GM23338 (cell line): ENCODE data around the gene STAB2. TPM values are rescaled to one million over a fixed set of nuclear protein-coding genes. Genes with fewer than 3 reads are reported as not detected.
A peak's percentile ranks its signal among the peaks of the same experiment; 100 is the strongest.

Experiments used
- ATAC-seq: fragments of 200-7000 bp; cut with Tn5 transposase; 3 replicates; pipeline ENCODE4 v1.9.1; 2020
- DNase-seq: peaks from one replicate; pipeline ENCODE4 v3.0.0-alpha.2; 2015; ENCODE audit warnings: low spot score
- H2AFZ ChIP-seq: fragments of 200-600 bp; sonication (generic); 2 replicates; pipeline ENCODE4 v1.8.0; 2016; ENCODE audit warnings: antibody characterized with exemption, mild to moderate bottlenecking, moderate library complexity
- H3F3A ChIP-seq: fragments of 200-600 bp; sonication (generic); replicated peaks from 2 replicates; pipeline ENCODE4 v1.8.0; 2017; ENCODE audit warnings: antibody characterized with exemption, mixed run types, low read depth
- H3K27ac ChIP-seq: fragments of 200-600 bp; sonication (generic); 2 replicates; pipeline ENCODE4 v1.6.1; 2016; ENCODE audit warnings: low read depth
- H3K27me3 ChIP-seq: fragments of 200-600 bp; sonication (generic); 2 replicates; pipeline ENCODE4 v1.8.0; 2016; ENCODE audit warnings: mild to moderate bottlenecking, mixed run types, moderate library complexity; ENCODE audit not compliant: insufficient read depth
- H3K36me3 ChIP-seq: fragments of 200-600 bp; sonication (generic); 2 replicates; pipeline ENCODE4 v1.8.0; 2016; ENCODE audit warnings: mild to moderate bottlenecking; ENCODE audit not compliant: insufficient read depth
- H3K4me1 ChIP-seq: fragments of 200-600 bp; sonication (generic); 2 replicates; pipeline ENCODE4 v1.8.0; 2016; ENCODE audit warnings: mild to moderate bottlenecking, moderate library complexity; ENCODE audit not compliant: insufficient read depth
- H3K4me2 ChIP-seq: fragments of 200-600 bp; sonication (generic); 2 replicates; pipeline ENCODE4 v1.7.1; 2017; ENCODE audit warnings: mixed run types
- H3K4me3 ChIP-seq: fragments of 200-600 bp; sonication (generic); 2 replicates; pipeline ENCODE4 v1.6.1; 2016; ENCODE audit warnings: mixed run types
- H3K79me2 ChIP-seq: fragments of 200-600 bp; sonication (generic); replicated peaks from 2 replicates; pipeline ENCODE4 v1.8.0; 2017; ENCODE audit warnings: mild to moderate bottlenecking; ENCODE audit not compliant: insufficient read depth
- H3K9me2 ChIP-seq: fragments of 200-600 bp; sonication (generic); 2 replicates; pipeline ENCODE4 v1.8.0; 2017; ENCODE audit not compliant: insufficient read depth
- H4K20me1 ChIP-seq: fragments of 200-600 bp; sonication (generic); replicated peaks from 2 replicates; pipeline ENCODE4 v1.8.0; 2017; ENCODE audit warnings: mild to moderate bottlenecking; ENCODE audit not compliant: insufficient read depth
- H3K27ac Mint-ChIP-seq: 2 replicates; pipeline ENCODE4 v1.8.0; 2020; ENCODE audit warnings: inconsistent platforms, mild to moderate bottlenecking, moderate library complexity, mixed read lengths
- H3K27me3 Mint-ChIP-seq: 3 replicates; pipeline ENCODE4 v1.8.0; 2022; ENCODE audit warnings: low read depth, mild to moderate bottlenecking, moderate library complexity, mixed read lengths, inconsistent platforms; ENCODE audit not compliant: insufficient read depth, poor library complexity
- H3K36me3 Mint-ChIP-seq: 3 replicates; pipeline ENCODE4 v1.8.0; 2021; ENCODE audit warnings: low read depth, mild to moderate bottlenecking, inconsistent platforms, moderate library complexity, mixed read lengths
- H3K4me1 Mint-ChIP-seq: 3 replicates; pipeline ENCODE4 v1.8.0; 2020; ENCODE audit warnings: mild to moderate bottlenecking, inconsistent platforms, mixed read lengths
- H3K4me3 Mint-ChIP-seq: 3 replicates; pipeline ENCODE4 v1.8.0; 2021; ENCODE audit warnings: moderate library complexity, mild to moderate bottlenecking, inconsistent platforms, mixed read lengths
- H3K9me3 Mint-ChIP-seq: 3 replicates; pipeline ENCODE4 v1.8.0; 2020; ENCODE audit warnings: moderate library complexity, mild to moderate bottlenecking, inconsistent platforms, mixed read lengths
- CREB1 ChIP-seq: fragments of 250-450 bp; sonication (Bioruptor Pico); IDR thresholded peaks from 2 replicates; pipeline ENCODE4 v1.5.0; 2020; ENCODE audit warnings: low read depth, mild to moderate bottlenecking, moderate library complexity
- CTCF ChIP-seq, 2 experiments: fragments of 200-600 bp in 1 of 2; sonication (generic) in 1 of 2; conservative IDR thresholded peaks; 2 replicates each; pipeline versions ENCODE4 v1.5.1 to v1.6.1; 2016 to 2017; ENCODE audit warnings: antibody characterized with exemption in 2 of 2, low read depth in 2 of 2, mild to moderate bottlenecking in 2 of 2, moderate library complexity in 1 of 2
- ETS1 ChIP-seq: IDR thresholded peaks from 2 replicates; pipeline ENCODE4 v1.6.1; 2016; ENCODE audit warnings: antibody characterized with exemption
- EZH2 ChIP-seq: fragments of 200-600 bp; sonication (generic); IDR thresholded peaks from one replicate; pipeline ENCODE4 v1.8.0; 2017; ENCODE audit warnings: antibody characterized with exemption, mild to moderate bottlenecking, low read depth; ENCODE audit not compliant: unreplicated experiment
- EZH2phosphoT487 ChIP-seq: fragments of 200-600 bp; sonication (generic); IDR thresholded peaks from one replicate; pipeline ENCODE4 v1.8.1; 2018; ENCODE audit warnings: antibody characterized with exemption; ENCODE audit not compliant: unreplicated experiment
- JUNB ChIP-seq: IDR thresholded peaks from one replicate; pipeline ENCODE4 v1.6.1; 2016; ENCODE audit warnings: antibody characterized with exemption; ENCODE audit not compliant: unreplicated experiment
- NANOG ChIP-seq: IDR thresholded peaks from 2 replicates; pipeline ENCODE4 v1.6.1; 2016; ENCODE audit warnings: antibody characterized with exemption, borderline replicate concordance
- POLR2AphosphoS5 ChIP-seq: IDR thresholded peaks from 2 replicates; pipeline ENCODE4 v1.6.1; 2016; ENCODE audit warnings: antibody characterized with exemption, low read depth
- REST ChIP-seq: IDR thresholded peaks from one replicate; pipeline ENCODE4 v1.6.1; 2018; ENCODE audit warnings: antibody characterized with exemption; ENCODE audit not compliant: unreplicated experiment
- STAT1 ChIP-seq: IDR thresholded peaks from one replicate; pipeline ENCODE4 v1.6.1; 2016; ENCODE audit warnings: antibody characterized with exemption; ENCODE audit not compliant: unreplicated experiment
- ZNF114 ChIP-seq: fragments of 250-450 bp; sonication (Bioruptor Pico); IDR thresholded peaks from 2 replicates; pipeline ENCODE4 v1.5.0; 2020; ENCODE audit warnings: mild to moderate bottlenecking, moderate library complexity
- ZNF331 ChIP-seq: fragments of 250-450 bp; sonication (Bioruptor Pico); IDR thresholded peaks from 2 replicates; pipeline ENCODE4 v1.5.0; 2020; ENCODE audit warnings: low read depth, mild to moderate bottlenecking, moderate library complexity
- ZNF462 ChIP-seq: fragments of 250-450 bp; sonication (Bioruptor Pico); IDR thresholded peaks from 2 replicates; pipeline ENCODE4 v1.5.0; 2020; ENCODE audit warnings: mild to moderate bottlenecking, moderate library complexity
- polyA plus RNA-seq: library from polyadenylated mRNA; unstranded; fragments of >200 nt; fragmentation: Nextera tagmentation; extraction: Ambion mirVana; gene quantifications from 2 replicates; pipeline ENCODE4 v1.2.1, GENCODE V29; 2016
- total RNA-seq: library from RNA; depleted of rRNA; stranded (reverse); fragments of >200 nt; shearing (Covaris generic); gene quantifications from 2 replicates; pipeline ENCODE4 v1.2.3, GENCODE V29; 2014

Gene STAB2
- total and polyA plus RNA-seq, 2 experiments from 2014 or later: 0.14 TPM; not detected in 1

GRCh38 chr12:103780093-103780440, 193.0 kb downstream of the STAB2 start:
- ATAC-seq: no peak
- Mint-ChIP-seq H3K27me3 (no peaks in the 10 kb centered on the region), H3K9me3 (no peaks in the 10 kb centered on the region), H3K4me1 (no peaks in the 10 kb centered on the region; the same call in 2 of the 3 replicates), H3K36me3 (peaks cover 57% of the 10 kb centered on the region), H3K4me3 (no peak overlapping the region; the same call in 2 of the 3 replicates), H3K27ac (peak overlapping the region; percentile 75)
- Histone ChIP-seq H3K36me3 (no peaks in the 10 kb centered on the region), H3K79me2 (no peaks in the 10 kb centered on the region), H3F3A (no peaks in the 10 kb centered on the region), H2AFZ (no peak overlapping the region), H3K27ac (no peak overlapping the region), H3K4me3 (no peak overlapping the region), H3K27me3 (no peaks in the 10 kb centered on the region), H4K20me1 (no peaks in the 10 kb centered on the region), H3K9me2 (no peaks in the 10 kb centered on the region), H3K4me2 (no peak overlapping the region), H3K4me1 (0 out of 2 replicates have a peak, but pooled peaks cover 3% of the 10 kb centered on the region)
- DNase-seq: no peak
- TF ChIP-seq CTCF (conservative IDR thresholded peaks at IDR 0.05; ENCODE audit: low read depth in 2 of 2) (no peak), STAT1 (no peak), ETS1 (no peak), ZNF462 (CRISPR knock-in tag) (no peak), EZH2phosphoT487 (no peak), ZNF331 (CRISPR knock-in tag) (no peak), EZH2 (no peak), JUNB (no peak), ZNF114 (CRISPR knock-in tag) (no peak), POLR2AphosphoS5 (no peak), CREB1 (CRISPR knock-in tag) (no peak), NANOG (no peak), REST (no peak)
